ENCODE measurements around the gene SH3RF1.

Gene SH3RF1

DNA sequence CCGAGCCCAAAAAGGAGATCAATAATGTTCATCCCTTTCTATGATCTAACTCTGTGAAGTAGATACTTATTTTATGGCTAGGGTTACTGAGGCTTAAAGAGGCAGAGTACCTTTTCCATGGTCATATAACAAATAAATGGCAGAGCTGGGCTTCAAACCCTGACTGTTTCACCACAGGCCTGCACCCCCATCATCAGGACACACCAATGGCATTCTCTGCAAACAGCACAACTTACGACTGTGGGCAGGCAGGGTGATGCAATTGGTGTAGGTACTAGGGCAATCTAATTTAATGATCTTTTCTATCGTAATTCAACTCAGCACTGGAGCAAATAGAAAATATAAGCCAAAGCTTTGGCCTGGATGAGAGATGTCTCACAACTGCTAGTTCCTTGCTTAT, 141.9 kb downstream of the SH3RF1 start:
- DNase-seq = no peak
- Mint-ChIP-seq H3K36me3 (no peaks in the 10 kb centered on the region), H3K9me3 (no peaks in the 10 kb centered on the region), H3K27me3 (no peaks in the 10 kb centered on the region), H3K27ac (no peak overlapping the region), H3K4me1 (no peaks in the 10 kb centered on the region), H3K4me3 (no peak overlapping the region)
- CTCF ChIA-PET = interaction anchor here (1.2 kb wide), 1 partner anchor 13 kb away, joined by 3 read pairs; no protein-coding TSS in a partner anchor

- no peak for DNase-seq
- H3K27ac Mint-ChIP-seq = no peak overlapping the region
- no peaks in the 10 kb centered on the region for H3K27me3 Mint-ChIP-seq
- H3K4me1 Mint-ChIP-seq = no peaks in the 10 kb centered on the region
- no peak overlapping the region for H3K4me3 Mint-ChIP-seq
- H3K9me3 Mint-ChIP-seq = no peaks in the 10 kb centered on the region
- CTCF ChIA-PET = no interaction called here
- H3K36me3 Mint-ChIP-seq = no peaks in the 10 kb centered on the region
Observed at GRCh38 chr4:169127314-169127713, 143.4 kb downstream of the SH3RF1 start.

- Mint-ChIP-seq H3K4me3 (no peak overlapping the region), H3K36me3 (no peaks in the 10 kb centered on the region), H3K27ac (no peak overlapping the region), H3K9me3 (no peaks in the 10 kb centered on the region), H3K4me1 (no peaks in the 10 kb centered on the region), H3K27me3 (no peaks in the 10 kb centered on the region)
- CTCF ChIA-PET = no interaction called here
- DNase-seq = no peak
Observed at GRCh38 chr4:169124661-169125060, 146.1 kb downstream of the SH3RF1 start.

- H3K27me3 Mint-ChIP-seq = no peaks in the 10 kb centered on the region
- no peak for DNase-seq
- no peaks in the 10 kb centered on the region for H3K9me3 Mint-ChIP-seq
- H3K4me3 Mint-ChIP-seq = no peak overlapping the region
- no peak overlapping the region for H3K27ac Mint-ChIP-seq
- no peaks in the 10 kb centered on the region for H3K4me1 Mint-ChIP-seq
- CTCF ChIA-PET = no interaction called here
- no peaks in the 10 kb centered on the region for H3K36me3 Mint-ChIP-seq
Observed at GRCh38 chr4:169122422-169122821, 148.3 kb downstream of the SH3RF1 start.

DNA sequence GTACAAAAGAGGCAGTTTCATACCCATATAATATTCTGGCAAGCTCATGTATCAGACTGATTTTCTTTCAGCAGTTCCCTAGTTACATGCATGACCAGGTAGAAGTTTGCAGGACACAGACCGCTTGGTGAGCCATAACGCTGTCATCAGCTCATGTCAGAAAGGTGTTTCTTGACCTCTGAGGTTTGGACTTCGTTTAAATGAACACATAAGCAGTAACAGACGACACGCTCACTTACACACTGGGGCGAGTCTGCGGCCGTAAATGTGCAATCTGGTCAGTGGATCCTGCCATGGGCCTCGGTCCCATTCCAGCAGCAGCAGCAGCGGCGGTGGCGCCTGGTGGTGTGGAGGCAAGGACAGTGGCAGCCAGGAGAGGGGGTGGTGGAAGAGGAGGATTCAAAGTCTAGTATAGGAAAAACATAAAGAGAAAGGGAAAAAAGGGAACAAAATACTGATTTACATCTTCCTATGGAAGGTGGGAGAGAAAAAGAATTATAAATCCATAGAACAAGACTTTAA, 148.8 kb downstream of the SH3RF1 start:
- Mint-ChIP-seq H3K9me3 (no peaks in the 10 kb centered on the region), H3K27ac (no peak overlapping the region), H3K36me3 (no peaks in the 10 kb centered on the region), H3K4me3 (no peak overlapping the region), H3K27me3 (no peaks in the 10 kb centered on the region), H3K4me1 (no peaks in the 10 kb centered on the region)
- CTCF ChIA-PET = no interaction called here
- DNase-seq = no peak

DNA sequence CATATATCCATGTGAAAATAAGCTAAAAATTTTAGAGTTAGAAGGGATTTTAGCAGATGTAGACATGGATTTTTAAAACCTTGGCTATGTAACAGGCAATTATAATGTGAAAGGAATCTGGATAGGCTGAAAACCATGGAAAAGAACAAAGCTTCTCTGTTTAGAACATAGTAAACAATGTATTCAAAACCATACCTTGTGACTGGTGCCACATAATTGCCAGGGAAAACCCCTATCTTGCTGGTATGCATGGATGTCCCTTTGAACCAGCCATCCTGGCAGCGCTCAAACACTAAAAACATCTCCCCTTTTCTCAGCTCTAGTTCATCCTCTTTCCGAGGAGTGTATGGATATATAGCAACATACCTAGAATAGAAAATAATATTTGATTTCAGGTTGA, 150.1 kb downstream of the SH3RF1 start:
- CTCF ChIA-PET = no interaction called here
- Mint-ChIP-seq H3K9me3 (no peaks in the 10 kb centered on the region), H3K36me3 (no peaks in the 10 kb centered on the region), H3K27ac (no peak overlapping the region), H3K27me3 (no peaks in the 10 kb centered on the region), H3K4me3 (no peak overlapping the region), H3K4me1 (no peaks in the 10 kb centered on the region)
- DNase-seq = no peak

- Mint-ChIP-seq H3K4me1 (no peaks in the 10 kb centered on the region), H3K9me3 (no peaks in the 10 kb centered on the region), H3K27me3 (no peaks in the 10 kb centered on the region), H3K36me3 (no peaks in the 10 kb centered on the region), H3K27ac (no peak overlapping the region), H3K4me3 (no peak overlapping the region)
- CTCF ChIA-PET = no interaction called here
- no peak for DNase-seq
Observed at GRCh38 chr4:169119536-169119935, 151.2 kb downstream of the SH3RF1 start.

DNA sequence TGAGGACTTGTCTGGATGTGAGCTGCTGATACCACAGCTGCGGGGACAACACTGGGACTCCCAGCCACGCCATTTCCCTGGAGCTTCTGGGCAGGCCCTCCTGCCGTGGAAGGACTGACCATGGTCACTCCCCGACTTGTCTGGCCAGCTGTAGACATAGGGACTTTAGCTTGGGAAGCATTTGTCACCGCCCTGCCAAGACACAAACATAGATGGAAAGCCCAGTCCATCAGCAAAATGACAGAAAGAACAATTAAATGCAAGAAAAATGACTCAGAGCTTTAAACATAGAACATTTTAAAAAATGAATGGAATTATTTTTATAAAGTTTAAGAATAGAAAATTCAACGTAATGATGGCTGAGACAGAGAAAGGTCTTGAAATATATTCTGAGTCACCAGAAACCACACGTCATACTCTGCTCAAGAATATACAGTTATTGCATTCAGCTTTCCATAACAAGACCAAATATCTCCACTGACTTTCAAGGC, 153.1 kb downstream of the SH3RF1 start:
- Mint-ChIP-seq H3K36me3 (no peaks in the 10 kb centered on the region), H3K4me1 (no peaks in the 10 kb centered on the region), H3K27me3 (no peaks in the 10 kb centered on the region), H3K9me3 (no peaks in the 10 kb centered on the region), H3K27ac (no peak overlapping the region), H3K4me3 (no peak overlapping the region)
- no peak for DNase-seq
- CTCF ChIA-PET = no interaction called here

GRCh38 chr4:169116270-169116901, 154.4 kb downstream of the SH3RF1 start:
- Mint-ChIP-seq H3K27ac (no peak overlapping the region), H3K4me1 (no peaks in the 10 kb centered on the region), H3K36me3 (no peaks in the 10 kb centered on the region), H3K9me3 (no peaks in the 10 kb centered on the region), H3K27me3 (no peaks in the 10 kb centered on the region), H3K4me3 (no peak overlapping the region)
- DNase-seq = no peak
- CTCF ChIA-PET = interaction anchor here (0.9 kb wide), 1 partner anchor 13 kb away, joined by 3 read pairs; no protein-coding TSS in a partner anchor

GRCh38 chr4:169115897-169116254, 154.9 kb downstream of the SH3RF1 start:
- Mint-ChIP-seq H3K27me3 (no peaks in the 10 kb centered on the region), H3K4me3 (no peak overlapping the region), H3K9me3 (no peaks in the 10 kb centered on the region), H3K27ac (no peak overlapping the region), H3K4me1 (no peaks in the 10 kb centered on the region), H3K36me3 (no peaks in the 10 kb centered on the region)
- no peak for DNase-seq
- CTCF ChIA-PET = interaction anchor here (0.9 kb wide), 1 partner anchor 13 kb away, joined by 3 read pairs; no protein-coding TSS in a partner anchor

GRCh38 chr4:169115144-169115896, 155.4 kb downstream of the SH3RF1 start:
- Mint-ChIP-seq H3K36me3 (no peaks in the 10 kb centered on the region), H3K4me3 (no peak overlapping the region), H3K27me3 (no peaks in the 10 kb centered on the region), H3K27ac (no peak overlapping the region), H3K9me3 (no peaks in the 10 kb centered on the region), H3K4me1 (no peaks in the 10 kb centered on the region)
- DNase-seq = no peak
- CTCF ChIA-PET = interaction anchor here (0.9 kb wide), 1 partner anchor 14 kb away, joined by 3 read pairs; no protein-coding TSS in a partner anchor

- H3K9me3 Mint-ChIP-seq = no peaks in the 10 kb centered on the region
- CTCF ChIA-PET = no interaction called here
- H3K4me3 Mint-ChIP-seq = no peak overlapping the region
- no peaks in the 10 kb centered on the region for H3K27me3 Mint-ChIP-seq
- no peak for DNase-seq
- H3K36me3 Mint-ChIP-seq = no peaks in the 10 kb centered on the region
- no peaks in the 10 kb centered on the region for H3K4me1 Mint-ChIP-seq
- no peak overlapping the region for H3K27ac Mint-ChIP-seq
Observed at GRCh38 chr4:169114341-169114974, 156.3 kb downstream of the SH3RF1 start.

DNA sequence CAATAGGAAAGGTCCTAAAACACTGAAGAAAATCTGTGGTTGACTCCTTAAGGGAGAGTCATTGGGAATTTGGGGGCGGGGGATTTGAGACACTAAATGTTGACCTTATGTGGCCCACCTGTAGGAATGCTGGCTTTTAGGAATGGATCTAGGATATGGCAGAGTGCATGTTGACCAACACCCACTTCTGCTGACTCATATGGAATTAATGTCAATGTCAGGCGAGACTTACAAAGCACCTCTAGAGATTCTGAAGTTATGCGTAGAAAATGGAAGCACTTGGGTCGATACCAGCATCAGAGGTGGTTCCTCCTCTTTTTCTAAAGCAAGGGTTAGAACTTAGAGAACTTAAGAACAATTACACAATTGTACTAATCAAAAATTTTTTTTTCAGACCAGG, 160.1 kb downstream of the SH3RF1 start:
- Mint-ChIP-seq H3K27me3 (no peaks in the 10 kb centered on the region), H3K4me1 (no peaks in the 10 kb centered on the region)

DNA sequence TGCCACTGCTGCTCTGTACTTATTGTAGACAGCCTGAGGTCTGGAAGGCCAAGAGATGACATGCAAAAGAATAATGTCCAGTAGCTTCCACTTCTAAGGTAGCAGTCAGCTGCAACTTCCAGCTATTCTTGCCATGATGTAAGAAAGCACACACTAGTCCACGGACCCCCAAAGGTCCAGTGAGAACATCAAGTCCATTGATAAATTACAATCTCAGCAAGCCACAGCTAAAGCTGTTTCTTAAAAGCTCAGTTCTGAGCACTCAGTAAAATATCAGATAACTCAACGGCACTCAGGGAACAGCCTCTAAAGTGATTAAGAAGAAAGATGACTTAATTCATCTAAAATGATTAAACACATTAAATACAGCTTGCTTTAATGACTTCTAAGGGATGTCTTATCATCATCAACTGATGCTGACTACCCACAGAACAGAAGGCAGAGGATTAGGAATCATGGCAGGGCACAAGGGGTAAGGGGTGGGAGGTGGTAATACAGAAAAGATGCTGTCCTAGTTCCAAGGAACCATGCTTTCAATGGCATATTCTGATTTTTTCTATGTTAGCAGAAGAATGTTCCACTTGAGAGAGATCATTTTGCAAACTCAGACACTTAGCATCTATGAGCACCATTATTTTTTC, 161.6 kb downstream of the SH3RF1 start:
- H3K36me3 Mint-ChIP-seq = no peaks in the 10 kb centered on the region
- H3K9me3 Mint-ChIP-seq = no peaks in the 10 kb centered on the region
- DNase-seq = no peak
- H3K4me3 Mint-ChIP-seq = no peak overlapping the region
- no peak overlapping the region for H3K27ac Mint-ChIP-seq
- no peaks in the 10 kb centered on the region for H3K4me1 Mint-ChIP-seq
- CTCF ChIA-PET = no interaction called here
- no peaks in the 10 kb centered on the region for H3K27me3 Mint-ChIP-seq

More for the DNA sequence above, 160.1 kb downstream of the SH3RF1 start:
- Mint-ChIP-seq H3K9me3 (no peaks in the 10 kb centered on the region), H3K4me3 (no peak overlapping the region), H3K36me3 (no peaks in the 10 kb centered on the region), H3K27ac (no peak overlapping the region)
- DNase-seq = no peak
- CTCF ChIA-PET = no interaction called here

All from activated naive CD4-positive, alpha-beta T cell treated with anti-CD3 and anti-CD28 coated beads, Interleukin-2, amount 10 ng/mL, durations not matched to agents 7 days and 5 days (primary cell).